ENCODE data around the gene OXNAD1. TPM values are rescaled to one million over a fixed set of nuclear protein-coding genes. Genes with fewer than 3 reads are reported as not detected.
A peak's percentile ranks its signal among the peaks of the same experiment; 100 is the strongest.

Gene OXNAD1, protein sequence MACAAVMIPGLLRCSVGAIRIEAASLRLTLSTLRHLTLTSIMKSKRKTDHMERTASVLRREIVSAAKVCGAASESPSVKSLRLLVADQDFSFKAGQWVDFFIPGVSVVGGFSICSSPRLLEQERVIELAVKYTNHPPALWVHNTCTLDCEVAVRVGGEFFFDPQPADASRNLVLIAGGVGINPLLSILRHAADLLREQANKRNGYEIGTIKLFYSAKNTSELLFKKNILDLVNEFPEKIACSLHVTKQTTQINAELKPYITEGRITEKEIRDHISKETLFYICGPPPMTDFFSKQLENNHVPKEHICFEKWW
- total RNA-seq (10 to 100 TPM; 78.5 to 84.7 TPM), polyA plus RNA-seq (10 to 100 TPM; 61.7 to 68.0 TPM)

DNA sequence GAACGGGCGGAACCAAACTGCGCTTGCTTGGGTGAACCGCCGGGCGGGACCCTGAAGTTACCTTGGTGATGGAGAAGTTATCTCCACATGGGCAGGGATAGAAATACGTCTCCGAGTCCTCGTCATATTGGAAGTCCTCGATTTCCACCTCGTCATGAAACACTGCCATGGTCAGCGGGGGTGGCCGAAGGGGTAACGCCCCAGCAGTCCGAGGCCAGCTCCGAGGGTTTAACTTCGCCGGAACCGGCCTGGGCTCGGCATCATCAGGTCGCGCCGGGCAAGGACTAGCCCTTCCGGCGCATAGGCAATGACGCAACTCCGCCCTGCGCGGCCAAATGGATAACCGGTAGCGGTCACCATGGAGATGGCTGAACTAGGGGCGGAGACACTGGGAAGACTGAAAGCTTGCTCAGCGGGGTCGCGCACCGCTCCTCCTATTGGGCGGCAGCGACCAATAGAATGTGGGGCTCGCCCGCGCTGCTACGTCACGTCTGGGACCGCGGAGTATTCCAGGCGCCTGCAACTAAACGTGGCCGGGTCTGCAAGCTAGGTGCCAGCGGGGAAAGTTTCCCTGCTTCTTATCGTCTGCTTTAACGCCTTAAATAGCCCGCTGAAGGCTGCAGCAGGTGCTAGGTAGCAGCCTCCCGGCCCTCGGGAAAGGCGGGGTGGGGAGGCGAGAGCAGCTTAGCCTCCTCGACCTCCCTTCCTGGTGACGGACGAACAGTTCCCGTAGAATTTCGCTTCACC is at the start of gene OXNAD1, which contains the start of gene DPH3:
OXNAD1 (plus strand) TSS at position 505 of the 747 bp plus-strand sequence. CDS start 5,741 bp downstream, outside the sequence.
DPH3 (minus strand) TSS at position 236 of the 747 bp plus-strand sequence; CDS start at position 169, 67 bp downstream.
- intact Hi-C loops (cut with micrococcal nuclease), result loop anchor here (1.0 to 10.0 kb wide), 12 partner anchors 18 to 1166 kb away; partner anchors contain the start of genes BTD, CAPN7, EAF1 and HACL1
- Mint-ChIP-seq H3K4me1 (peaks cover 26 to 38% (median 30%) of the 10 kb centered on the region in 4 donors), H3K36me3 (peaks cover 2 to 26% of the 10 kb centered on the region in 2 donors), H3K27ac (peak within 1 kb of the TSS; percentile 97 to 100 (median 100)), H3K9me3 (no peaks in the 10 kb centered on the region), H3K4me3 (peak within 1 kb of the TSS; percentile 98 to 100 (median 100)), H3K27me3 (no peaks in the 10 kb centered on the region)
- Histone ChIP-seq H3K27me3 (ENCODE audit: insufficient read depth, low read length) (no peaks in the 10 kb centered on the region), H3K4me1 (ENCODE audit: insufficient read depth, low read length) (peaks cover 33% of the 10 kb centered on the region), H3K36me3 (ENCODE audit: insufficient read depth, low read length) (peaks cover 12% of the 10 kb centered on the region), H3K27ac (ENCODE audit: low read depth, low read length) (peak within 1 kb of the TSS; percentile 88), H3K4me3 (ENCODE audit: low read length in 2 of 2) (peak within 1 kb of the TSS; percentile 83 to 98), H3K9me3 (ENCODE audit: control insufficient read depth in 1 of 2, low read length in 2 of 2) (no peaks in the 10 kb centered on the region)
- POLR2A ChIA-PET (ENCODE audit: partially characterized antibody), result interaction anchor here (0.6 to 3.8 kb wide), 30 partner anchors 10 to 1166 kb away, joined by 3 to 67 read pairs (median 4); partner anchors contain the start of genes BTD, CAPN7, HACL1 and RBSN
- CTCF ChIA-PET (ENCODE audit: partially characterized antibody), result interaction anchor here (0.9 to 9.8 kb wide), 17 partner anchors 14 to 1062 kb away, joined by 3 to 169 read pairs (median 6); no protein-coding TSS in a partner anchor
- DNase-seq, result peak; percentile 98 to 99 (median 99)

DNA sequence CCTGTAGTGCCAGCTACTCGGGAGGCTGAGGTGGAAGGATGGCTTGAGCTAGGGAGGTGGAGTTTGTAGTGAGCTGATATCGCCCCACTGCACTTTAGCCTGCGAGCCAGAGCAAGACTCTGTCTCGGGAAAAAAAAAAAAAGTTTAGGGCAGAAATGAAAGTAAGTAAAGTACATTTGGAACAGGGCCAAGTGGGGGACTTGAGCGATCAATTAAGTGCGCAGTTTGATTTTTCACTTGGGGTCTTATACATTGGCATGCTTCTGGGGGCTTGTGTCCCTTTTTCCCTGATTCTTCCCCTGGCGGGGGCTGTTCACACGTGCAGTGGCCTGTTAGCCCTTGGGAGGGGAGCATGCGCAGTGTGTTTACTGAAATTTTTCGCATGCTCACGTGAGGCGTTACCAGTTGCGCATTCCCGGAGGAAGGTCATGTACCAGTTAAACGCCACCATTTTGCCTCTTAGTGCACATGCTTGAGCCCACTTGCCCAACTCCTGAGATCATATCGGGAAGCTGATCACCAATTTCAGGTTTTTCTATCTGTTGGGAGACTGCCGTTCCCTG is 48.6 kb upstream of the OXNAD1 start:
- Histone ChIP-seq H3K4me1 (ENCODE audit: insufficient read depth, low read length) (no peaks in the 10 kb centered on the region), H3K27me3 (ENCODE audit: insufficient read depth, low read length) (no peaks in the 10 kb centered on the region), H3K4me3 (ENCODE audit: low read length in 2 of 2) (no peak overlapping the region), H3K36me3 (ENCODE audit: insufficient read depth, low read length) (no peaks in the 10 kb centered on the region), H3K9me3 (ENCODE audit: control insufficient read depth in 1 of 2, low read length in 2 of 2) (no peaks in the 10 kb centered on the region), H3K27ac (ENCODE audit: low read depth, low read length) (no peak overlapping the region)
- H3K9me3 Mint-ChIP-seq, result peaks cover 0 to 6% (median 0%) of the 10 kb centered on the region in 8 donors
- H3K4me3 Mint-ChIP-seq, result no peak overlapping the region
- H3K36me3 Mint-ChIP-seq, result no peaks in the 10 kb centered on the region
- POLR2A ChIA-PET (ENCODE audit: partially characterized antibody), result no interaction called here
- peaks cover 2 to 5% of the 10 kb centered on the region in 2 donors for H3K27me3 Mint-ChIP-seq
- DNase-seq, result no peak
- no peak overlapping the region for H3K27ac Mint-ChIP-seq
- CTCF ChIA-PET (ENCODE audit: partially characterized antibody), result interaction anchor here (1.0 kb wide), 1 partner anchor 35 kb away, joined by 3 read pairs; no protein-coding TSS in a partner anchor
- intact Hi-C loops (cut with micrococcal nuclease), result no loop called here
- no peaks in the 10 kb centered on the region for H3K4me1 Mint-ChIP-seq

DNA sequence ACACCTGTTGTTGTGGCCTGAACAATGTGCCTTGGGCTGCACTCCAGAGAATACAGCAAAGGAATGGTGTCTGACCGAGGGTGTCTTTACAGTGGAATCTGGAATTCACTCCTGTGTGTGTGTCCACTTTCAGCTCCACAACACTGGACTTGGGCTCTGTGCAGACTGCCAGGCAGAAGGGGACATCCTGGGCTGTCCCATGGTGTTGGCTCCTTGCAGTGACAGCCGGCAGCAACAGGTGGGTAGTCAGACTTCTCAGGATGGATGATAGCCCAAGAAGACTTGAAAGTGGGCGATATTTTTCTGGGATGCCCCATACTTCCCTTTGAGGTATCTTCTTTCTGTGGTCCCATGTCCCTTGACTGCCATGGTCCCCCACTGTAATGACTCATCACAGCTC is 45.2 kb upstream of the OXNAD1 start:
- H3K4me3 Mint-ChIP-seq, result no peak overlapping the region
- no peaks in the 10 kb centered on the region for H3K4me1 ChIP-seq (ENCODE audit: insufficient read depth, low read length)
- peaks cover 0 to 2% (median 0%) of the 10 kb centered on the region in 4 donors for H3K4me1 Mint-ChIP-seq
- H3K4me3 ChIP-seq (ENCODE audit: low read length in 2 of 2), result no peak overlapping the region
- peaks cover 1 to 3% of the 10 kb centered on the region in 2 donors for H3K27me3 Mint-ChIP-seq
- CTCF ChIA-PET (ENCODE audit: partially characterized antibody), result interaction anchor here (0.9 kb wide), 1 partner anchor 41 kb away, joined by 3 read pairs; no protein-coding TSS in a partner anchor
- H3K27ac ChIP-seq (ENCODE audit: low read depth, low read length), result no peak overlapping the region
- intact Hi-C loops (cut with micrococcal nuclease), result no loop called here
- H3K27me3 ChIP-seq (ENCODE audit: insufficient read depth, low read length), result no peaks in the 10 kb centered on the region
- H3K9me3 Mint-ChIP-seq, result peaks cover 0 to 15% (median 0%) of the 10 kb centered on the region in 8 donors
- no peaks in the 10 kb centered on the region for H3K36me3 ChIP-seq (ENCODE audit: insufficient read depth, low read length)
- H3K27ac Mint-ChIP-seq, result no peak overlapping the region
- POLR2A ChIA-PET (ENCODE audit: partially characterized antibody), result no interaction called here
- no peaks in the 10 kb centered on the region for H3K9me3 ChIP-seq (ENCODE audit: control insufficient read depth in 1 of 2, low read length in 2 of 2)
- no peak for DNase-seq
- H3K36me3 Mint-ChIP-seq, result no peaks in the 10 kb centered on the region

DNA sequence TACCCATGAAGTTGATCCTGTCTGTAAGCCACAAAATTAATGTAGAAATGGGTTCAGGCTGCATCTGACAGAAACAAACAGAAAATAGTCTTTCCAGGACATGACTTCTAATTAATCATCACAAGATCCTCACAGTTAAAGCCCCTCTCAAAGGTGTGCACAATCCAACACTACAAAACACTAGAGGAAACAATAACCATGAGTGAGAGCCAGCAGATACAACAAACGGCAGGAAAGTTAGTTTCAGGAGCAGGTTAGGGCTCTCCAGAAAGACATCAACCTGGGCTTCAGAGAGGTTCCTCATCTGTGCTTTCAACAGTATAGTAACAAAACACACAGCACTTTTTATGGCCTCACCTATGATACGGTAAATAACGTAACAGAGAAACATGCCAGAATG is 43.0 kb upstream of the OXNAD1 start:
- Histone ChIP-seq H3K4me3 (ENCODE audit: low read length in 2 of 2) (no peak overlapping the region), H3K36me3 (ENCODE audit: insufficient read depth, low read length) (no peaks in the 10 kb centered on the region), H3K9me3 (ENCODE audit: control insufficient read depth in 1 of 2, low read length in 2 of 2) (no peaks in the 10 kb centered on the region), H3K27me3 (ENCODE audit: insufficient read depth, low read length) (no peaks in the 10 kb centered on the region), H3K27ac (ENCODE audit: low read depth, low read length) (no peak overlapping the region), H3K4me1 (ENCODE audit: insufficient read depth, low read length) (no peaks in the 10 kb centered on the region)
- intact Hi-C loops (cut with micrococcal nuclease), result no loop called here
- Mint-ChIP-seq H3K36me3 (no peaks in the 10 kb centered on the region), H3K4me1 (peaks cover 0 to 2% (median 0%) of the 10 kb centered on the region in 4 donors), H3K27me3 (peaks cover 0 to 4% of the 10 kb centered on the region in 2 donors), H3K4me3 (no peak overlapping the region), H3K27ac (no peak overlapping the region), H3K9me3 (peaks cover 0 to 15% (median 0%) of the 10 kb centered on the region in 8 donors)
- ChIA-PET CTCF (ENCODE audit: partially characterized antibody) (no interaction called here), POLR2A (ENCODE audit: partially characterized antibody) (no interaction called here)
- no peak for DNase-seq

DNA sequence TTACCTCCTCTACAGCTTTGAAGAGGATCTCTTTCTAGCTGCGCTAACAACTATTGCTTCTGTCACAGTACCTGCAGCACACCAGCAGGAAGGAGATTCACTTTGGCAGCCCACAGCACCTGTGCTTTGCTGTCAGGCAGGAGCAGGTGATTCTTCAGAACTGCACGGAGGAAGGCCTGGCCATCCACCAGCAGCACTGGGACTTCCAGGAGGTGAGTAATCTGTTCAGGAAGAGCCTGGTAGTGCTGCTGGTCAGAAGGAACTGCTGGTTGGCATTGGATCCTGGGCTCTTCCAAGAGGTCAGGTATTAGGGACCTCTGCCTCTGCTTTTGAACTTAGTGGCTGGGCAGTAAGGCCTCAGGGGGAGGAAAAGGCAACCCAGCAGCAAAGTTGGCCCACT is 42.5 kb upstream of the OXNAD1 start:
- Mint-ChIP-seq H3K36me3 (no peaks in the 10 kb centered on the region), H3K4me3 (no peak overlapping the region), H3K27me3 (peaks cover 0 to 4% of the 10 kb centered on the region in 2 donors), H3K9me3 (peaks cover 0 to 15% (median 0%) of the 10 kb centered on the region in 8 donors), H3K27ac (no peak overlapping the region), H3K4me1 (peaks cover 0 to 2% (median 0%) of the 10 kb centered on the region in 4 donors)
- H3K4me1 ChIP-seq (ENCODE audit: insufficient read depth, low read length), result no peaks in the 10 kb centered on the region
- ChIA-PET POLR2A (ENCODE audit: partially characterized antibody) (no interaction called here), CTCF (ENCODE audit: partially characterized antibody) (no interaction called here)
- H3K36me3 ChIP-seq (ENCODE audit: insufficient read depth, low read length), result no peaks in the 10 kb centered on the region
- H3K27ac ChIP-seq (ENCODE audit: low read depth, low read length), result no peak overlapping the region
- intact Hi-C loops (cut with micrococcal nuclease), result no loop called here
- H3K27me3 ChIP-seq (ENCODE audit: insufficient read depth, low read length), result no peaks in the 10 kb centered on the region
- no peak overlapping the region for H3K4me3 ChIP-seq (ENCODE audit: low read length in 2 of 2)
- H3K9me3 ChIP-seq (ENCODE audit: control insufficient read depth in 1 of 2, low read length in 2 of 2), result no peaks in the 10 kb centered on the region
- DNase-seq, result no peak

DNA sequence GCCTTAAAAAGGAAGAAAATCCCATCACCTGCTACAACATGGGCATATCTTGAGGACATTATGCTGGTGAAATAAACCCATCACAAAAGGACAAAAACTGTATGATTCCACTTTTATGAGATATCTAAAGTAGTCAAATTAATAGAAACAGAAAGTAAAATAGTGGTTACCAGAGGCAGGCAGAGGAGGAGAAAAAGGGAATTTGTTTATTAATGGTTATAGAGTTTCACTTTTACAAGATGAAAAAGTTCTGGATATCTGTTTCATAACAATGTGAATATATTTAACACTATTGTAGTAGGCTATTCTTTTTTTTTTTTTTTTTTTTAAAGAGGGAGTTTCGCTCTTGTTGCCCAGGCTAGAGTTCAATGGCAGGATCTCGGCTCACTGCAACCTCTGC is 40.7 kb upstream of the OXNAD1 start:
- Histone ChIP-seq H3K36me3 (ENCODE audit: insufficient read depth, low read length) (no peaks in the 10 kb centered on the region), H3K27me3 (ENCODE audit: insufficient read depth, low read length) (no peaks in the 10 kb centered on the region), H3K4me3 (ENCODE audit: low read length in 2 of 2) (no peak overlapping the region), H3K27ac (ENCODE audit: low read depth, low read length) (no peak overlapping the region), H3K4me1 (ENCODE audit: insufficient read depth, low read length) (no peaks in the 10 kb centered on the region), H3K9me3 (ENCODE audit: control insufficient read depth in 1 of 2, low read length in 2 of 2) (no peaks in the 10 kb centered on the region)
- peaks cover 0 to 2% (median 0%) of the 10 kb centered on the region in 4 donors for H3K4me1 Mint-ChIP-seq
- no peak overlapping the region for H3K4me3 Mint-ChIP-seq
- no peaks in the 10 kb centered on the region for H3K36me3 Mint-ChIP-seq
- ChIA-PET POLR2A (ENCODE audit: partially characterized antibody) (no interaction called here), CTCF (ENCODE audit: partially characterized antibody) (no interaction called here)
- intact Hi-C loops (cut with micrococcal nuclease), result no loop called here
- H3K27ac Mint-ChIP-seq, result no peak overlapping the region
- DNase-seq, result no peak
- H3K27me3 Mint-ChIP-seq, result peaks cover 0 to 4% of the 10 kb centered on the region in 2 donors
- peaks cover 0 to 12% (median 0%) of the 10 kb centered on the region in 8 donors for H3K9me3 Mint-ChIP-seq

DNA sequence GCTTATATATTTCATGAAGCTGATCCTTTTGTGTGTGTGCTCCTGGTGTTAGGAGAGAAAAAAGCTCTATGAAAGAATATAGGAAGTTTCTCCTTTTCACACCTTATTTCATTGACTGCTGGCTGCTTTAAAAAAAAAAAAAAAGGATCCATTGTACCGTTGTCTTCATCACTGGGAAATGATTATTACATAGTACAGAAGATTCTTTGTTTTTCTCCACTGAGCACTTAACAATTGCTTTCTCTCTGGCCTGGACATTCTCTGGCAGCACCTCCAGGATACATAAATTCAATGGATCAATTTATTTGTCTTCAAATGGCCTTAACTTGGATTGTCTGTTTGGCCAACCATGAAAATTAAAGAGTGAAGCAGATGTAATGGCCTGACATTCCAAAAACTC is 37.4 kb upstream of the OXNAD1 start:
- ChIA-PET POLR2A (ENCODE audit: partially characterized antibody) (no interaction called here), CTCF (ENCODE audit: partially characterized antibody) (no interaction called here)
- no peak for DNase-seq
- no peak overlapping the region for H3K4me3 ChIP-seq (ENCODE audit: low read length in 2 of 2)
- H3K4me1 ChIP-seq (ENCODE audit: insufficient read depth, low read length), result no peaks in the 10 kb centered on the region
- no peaks in the 10 kb centered on the region for H3K36me3 ChIP-seq (ENCODE audit: insufficient read depth, low read length)
- no peak overlapping the region for H3K27ac Mint-ChIP-seq
- peaks cover 0 to 5% (median 0%) of the 10 kb centered on the region in 8 donors for H3K9me3 Mint-ChIP-seq
- no peaks in the 10 kb centered on the region for H3K9me3 ChIP-seq (ENCODE audit: control insufficient read depth in 1 of 2, low read length in 2 of 2)
- H3K36me3 Mint-ChIP-seq, result no peaks in the 10 kb centered on the region
- no peak overlapping the region for H3K27ac ChIP-seq (ENCODE audit: low read depth, low read length)
- peaks cover 0 to 3% of the 10 kb centered on the region in 2 donors for H3K27me3 Mint-ChIP-seq
- H3K4me1 Mint-ChIP-seq, result peaks cover 0 to 2% (median 0%) of the 10 kb centered on the region in 4 donors
- H3K27me3 ChIP-seq (ENCODE audit: insufficient read depth, low read length), result no peaks in the 10 kb centered on the region
- no peak overlapping the region for H3K4me3 Mint-ChIP-seq
- intact Hi-C loops (cut with micrococcal nuclease), result no loop called here
